ENCODE results near the gene PSMB9.

Gene PSMB9

GRCh38 chr6:32905078-32905477 is 51.1 kb downstream of the PSMB9 start:
- peaks cover 10% of the 10 kb centered on the region for H3F3A ChIP-seq (ENCODE audit: control insufficient read depth, insufficient read depth)
- no peaks in the 10 kb centered on the region for H3K27me3 ChIP-seq (ENCODE audit: control insufficient read depth, low read length)
- no peaks in the 10 kb centered on the region for H3K9me2 ChIP-seq (replicated peaks; ENCODE audit: control insufficient read depth, low read length)
- no peak overlapping the region for H3K27ac ChIP-seq (ENCODE audit: low read depth, low read length)
- no peaks in the 10 kb centered on the region for H3K4me1 ChIP-seq (ENCODE audit: control insufficient read depth, low read length)
- no peaks in the 10 kb centered on the region for H4K20me1 ChIP-seq (ENCODE audit: control insufficient read depth, insufficient read depth, low read depth, low read length)
- no peaks in the 10 kb centered on the region for H3K9me3 ChIP-seq (ENCODE audit: control insufficient read depth, insufficient read depth, low read length)
- no peak overlapping the region for H3K4me3 ChIP-seq (ENCODE audit: low read length)
- peaks cover 13% of the 10 kb centered on the region for H3K79me2 ChIP-seq (ENCODE audit: control insufficient read depth, low read length)
- no peak overlapping the region for H3K4me2 ChIP-seq (ENCODE audit: low read length)
- H3K36me3 ChIP-seq (ENCODE audit: control insufficient read depth, low read length) = peaks cover 25% of the 10 kb centered on the region
- TF ChIP-seq CTCF (IDR thresholded peaks at IDR 0.05; ENCODE audit: low read depth, low read length, poor library complexity, severe bottlenecking) (no peak), EZH2phosphoT487 (IDR thresholded peaks at IDR 0.05; ENCODE audit: borderline replicate concordance, low read length) (no peak)

- H3K4me1 ChIP-seq (ENCODE audit: control insufficient read depth, low read length) = no peaks in the 10 kb centered on the region
- H3K27ac ChIP-seq (ENCODE audit: low read depth, low read length) = no peak overlapping the region
- no peak overlapping the region for H3K4me3 ChIP-seq (ENCODE audit: low read length)
- no peaks in the 10 kb centered on the region for H3K9me3 ChIP-seq (ENCODE audit: control insufficient read depth, insufficient read depth, low read length)
- no peaks in the 10 kb centered on the region for H3K9me2 ChIP-seq (replicated peaks; ENCODE audit: control insufficient read depth, low read length)
- H3K79me2 ChIP-seq (ENCODE audit: control insufficient read depth, low read length) = peaks cover 2% of the 10 kb centered on the region; the same call in 1 of the 2 replicates
- no peaks in the 10 kb centered on the region for H4K20me1 ChIP-seq (ENCODE audit: control insufficient read depth, insufficient read depth, low read depth, low read length)
- peaks cover 10% of the 10 kb centered on the region for H3F3A ChIP-seq (ENCODE audit: control insufficient read depth, insufficient read depth)
- H3K36me3 ChIP-seq (ENCODE audit: control insufficient read depth, low read length) = peaks cover 13% of the 10 kb centered on the region
- no peak for TF ChIP-seq EZH2phosphoT487 (IDR thresholded peaks at IDR 0.05; ENCODE audit: borderline replicate concordance, low read length)
- no peak for TF ChIP-seq CTCF (IDR thresholded peaks at IDR 0.05; ENCODE audit: low read depth, low read length, poor library complexity, severe bottlenecking)
- H3K4me2 ChIP-seq (ENCODE audit: low read length) = no peak overlapping the region
- H3K27me3 ChIP-seq (ENCODE audit: control insufficient read depth, low read length) = no peaks in the 10 kb centered on the region
Observed at GRCh38 chr6:32906539-32906938, 52.5 kb downstream of the PSMB9 start.

- Histone ChIP-seq H3F3A (ENCODE audit: control insufficient read depth, insufficient read depth) (peaks cover 4% of the 10 kb centered on the region), H3K27me3 (ENCODE audit: control insufficient read depth, low read length) (no peaks in the 10 kb centered on the region), H3K79me2 (ENCODE audit: control insufficient read depth, low read length) (no peaks in the 10 kb centered on the region), H4K20me1 (ENCODE audit: control insufficient read depth, insufficient read depth, low read depth, low read length) (no peaks in the 10 kb centered on the region), H3K4me1 (ENCODE audit: control insufficient read depth, low read length) (no peaks in the 10 kb centered on the region), H3K9me2 (replicated peaks; ENCODE audit: control insufficient read depth, low read length) (no peaks in the 10 kb centered on the region), H3K9me3 (ENCODE audit: control insufficient read depth, insufficient read depth, low read length) (no peaks in the 10 kb centered on the region), H3K27ac (ENCODE audit: low read depth, low read length) (no peak overlapping the region), H3K4me3 (ENCODE audit: low read length) (no peak overlapping the region), H3K4me2 (ENCODE audit: low read length) (no peak overlapping the region), H3K36me3 (ENCODE audit: control insufficient read depth, low read length) (no peaks in the 10 kb centered on the region)
- TF ChIP-seq EZH2phosphoT487 (IDR thresholded peaks at IDR 0.05; ENCODE audit: borderline replicate concordance, low read length) (no peak), CTCF (IDR thresholded peaks at IDR 0.05; ENCODE audit: low read depth, low read length, poor library complexity, severe bottlenecking) (no peak)
Observed at GRCh38 chr6:32908897-32909296, 54.9 kb downstream of the PSMB9 start.
